M059J (cell line): ENCODE results near the gene PITPNB. TPM values are rescaled to one million over a fixed set of nuclear protein-coding genes. Genes with fewer than 3 reads are reported as not detected.
A peak's percentile ranks its signal among the peaks of the same experiment; 100 is the strongest.

Experiments
- DNase-seq: peaks from one replicate; pipeline ENCODE4 v3.0.0-alpha.2; 2012; ENCODE audit warnings: low read depth
- total RNA-seq: library from RNA; depleted of rRNA; stranded (reverse); fragments of >200 nt; shearing (Covaris generic); gene quantifications from 2 replicates; pipeline ENCODE4 v1.2.3, GENCODE V29; 2014

The PITPNB gene
- total RNA-seq, 1 experiment from 2014 or later, result 18.9 TPM

GRCh38 chr22:27880778-27881394 lies 38.2 kb downstream of the PITPNB start:
- DNase-seq, result peak; percentile 61

GRCh38 chr22:27879923-27880322 lies 39.1 kb downstream of the PITPNB start:
- peak; percentile 39 for DNase-seq

- DNase-seq, result no peak
Measured at GRCh38 chr22:27878541-27878940, 40.5 kb downstream of the PITPNB start.

GRCh38 chr22:27877501-27877900 lies 41.6 kb downstream of the PITPNB start:
- DNase-seq, result no peak

GRCh38 chr22:27876684-27877083 lies 42.4 kb downstream of the PITPNB start:
- DNase-seq, result no peak

- DNase-seq, result no peak
Measured at GRCh38 chr22:27875951-27876350, 43.1 kb downstream of the PITPNB start.

GRCh38 chr22:27874764-27875163 lies 44.3 kb downstream of the PITPNB start:
- DNase-seq, result no peak

GRCh38 chr22:27874185-27874584 lies 44.9 kb downstream of the PITPNB start:
- DNase-seq, result no peak

GRCh38 chr22:27873472-27873871 lies 45.6 kb downstream of the PITPNB start:
- no peak for DNase-seq

- DNase-seq, result no peak
Measured at GRCh38 chr22:27872488-27872887, 46.6 kb downstream of the PITPNB start.

GRCh38 chr22:27871306-27872014 lies 47.6 kb downstream of the PITPNB start:
- no peak for DNase-seq

GRCh38 chr22:27870234-27871191 lies 48.5 kb downstream of the PITPNB start:
- no peak for DNase-seq

- DNase-seq, result no peak
Measured at GRCh38 chr22:27868732-27869282, 50.2 kb downstream of the PITPNB start.

GRCh38 chr22:27867953-27868731 lies 50.9 kb downstream of the PITPNB start:
- DNase-seq, result no peak

GRCh38 chr22:27867085-27867952 lies 51.7 kb downstream of the PITPNB start:
- peak; percentile 15 for DNase-seq

GRCh38 chr22:27866135-27867084 lies 52.6 kb downstream of the PITPNB start:
- DNase-seq, result peak; percentile 70

GRCh38 chr22:27865496-27865895 lies 53.6 kb downstream of the PITPNB start:
- no peak for DNase-seq

- DNase-seq, result no peak
Measured at GRCh38 chr22:27863556-27863955, 55.5 kb downstream of the PITPNB start.

- DNase-seq, result no peak
Measured at GRCh38 chr22:27863001-27863400, 56.1 kb downstream of the PITPNB start.
